BE2C (cell line): Measurements from ENCODE around the gene MLST8.

Experiments used
- DNase-seq: peaks from one replicate; pipeline ENCODE4 v3.0.0-alpha.2; 2020
- H3K27me3 ChIP-seq: fragments of 250-450 bp; sonication (Bioruptor Pico); 2 replicates; pipeline ENCODE4 v1.5.1; 2020; ENCODE audit warnings: mild to moderate bottlenecking
- H3K36me3 ChIP-seq: fragments of 250-450 bp; sonication (Bioruptor Pico); 2 replicates; pipeline ENCODE4 v1.5.1; 2020; ENCODE audit warnings: mild to moderate bottlenecking
- H3K4me1 ChIP-seq: fragments of 250-450 bp; sonication (Bioruptor Pico); 2 replicates; pipeline ENCODE4 v1.5.1; 2020
- H3K4me3 ChIP-seq: 2 replicates; pipeline ENCODE4 v1.5.1; 2011; ENCODE audit warnings: low read depth, low read length
- H3K9me3 ChIP-seq: fragments of 250-450 bp; sonication (Bioruptor Pico); 2 replicates; pipeline ENCODE4 v1.5.1; 2020
- TF ChIP-seq, protein P1 (sequence below): IDR thresholded peaks from 2 replicates; pipeline ENCODE4 v1.5.1; 2012; ENCODE audit warnings: mild to moderate bottlenecking, low read depth, low read length

MLST8 gene

DNA sequence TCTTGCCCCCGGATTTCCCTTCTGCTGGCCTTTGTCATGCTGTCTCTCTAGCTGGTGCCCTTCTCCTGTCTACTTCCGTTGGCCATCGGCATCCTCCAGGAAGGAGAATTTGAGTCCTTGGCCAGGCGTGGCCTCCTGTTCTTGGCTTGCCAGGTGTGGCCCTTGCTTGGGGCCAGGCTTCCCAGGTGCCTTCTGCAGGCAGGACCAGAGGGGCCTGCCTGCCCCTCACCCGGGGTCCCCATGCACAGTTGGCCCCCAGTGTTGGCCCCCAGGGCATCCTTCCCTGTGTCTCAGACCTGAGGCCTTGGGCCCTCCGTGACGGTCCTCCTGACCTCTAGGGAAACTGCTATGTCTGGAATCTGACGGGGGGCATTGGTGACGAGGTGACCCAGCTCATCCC is 2.6 kb downstream of the MLST8 start:
- H3K27me3 ChIP-seq, result no peaks in the 10 kb centered on the region
- no peaks in the 10 kb centered on the region for H3K9me3 ChIP-seq
- peaks cover 20% of the 10 kb centered on the region for H3K4me1 ChIP-seq
- TF ChIP-seq, protein P1, sequence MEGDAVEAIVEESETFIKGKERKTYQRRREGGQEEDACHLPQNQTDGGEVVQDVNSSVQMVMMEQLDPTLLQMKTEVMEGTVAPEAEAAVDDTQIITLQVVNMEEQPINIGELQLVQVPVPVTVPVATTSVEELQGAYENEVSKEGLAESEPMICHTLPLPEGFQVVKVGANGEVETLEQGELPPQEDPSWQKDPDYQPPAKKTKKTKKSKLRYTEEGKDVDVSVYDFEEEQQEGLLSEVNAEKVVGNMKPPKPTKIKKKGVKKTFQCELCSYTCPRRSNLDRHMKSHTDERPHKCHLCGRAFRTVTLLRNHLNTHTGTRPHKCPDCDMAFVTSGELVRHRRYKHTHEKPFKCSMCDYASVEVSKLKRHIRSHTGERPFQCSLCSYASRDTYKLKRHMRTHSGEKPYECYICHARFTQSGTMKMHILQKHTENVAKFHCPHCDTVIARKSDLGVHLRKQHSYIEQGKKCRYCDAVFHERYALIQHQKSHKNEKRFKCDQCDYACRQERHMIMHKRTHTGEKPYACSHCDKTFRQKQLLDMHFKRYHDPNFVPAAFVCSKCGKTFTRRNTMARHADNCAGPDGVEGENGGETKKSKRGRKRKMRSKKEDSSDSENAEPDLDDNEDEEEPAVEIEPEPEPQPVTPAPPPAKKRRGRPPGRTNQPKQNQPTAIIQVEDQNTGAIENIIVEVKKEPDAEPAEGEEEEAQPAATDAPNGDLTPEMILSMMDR, result no peak
- peaks cover 46% of the 10 kb centered on the region for H3K36me3 ChIP-seq
- no peak overlapping the region for H3K4me3 ChIP-seq
- DNase-seq, result no peak

DNA sequence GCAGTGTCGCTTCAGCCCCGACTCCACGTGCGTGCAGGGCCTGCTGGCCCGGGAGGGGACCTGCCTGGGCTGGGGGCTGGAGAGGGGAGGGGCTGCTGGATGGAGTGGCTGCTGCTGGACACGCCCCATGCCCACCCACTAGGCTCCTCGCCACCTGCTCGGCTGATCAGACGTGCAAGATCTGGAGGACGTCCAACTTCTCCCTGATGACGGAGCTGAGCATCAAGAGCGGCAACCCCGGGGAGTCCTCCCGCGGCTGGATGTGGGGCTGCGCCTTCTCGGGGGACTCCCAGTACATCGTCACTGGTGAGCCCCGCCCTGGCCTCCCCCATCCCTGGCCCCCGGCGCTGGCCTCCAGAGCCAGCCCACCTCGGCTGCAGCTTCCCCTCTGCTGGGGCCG is 3.1 kb downstream of the MLST8 start:
- H3K27me3 ChIP-seq, result no peaks in the 10 kb centered on the region
- no peaks in the 10 kb centered on the region for H3K9me3 ChIP-seq
- H3K4me1 ChIP-seq, result peaks cover 21% of the 10 kb centered on the region
- H3K36me3 ChIP-seq, result peaks cover 47% of the 10 kb centered on the region
- TF ChIP-seq, protein P1, result no peak
- H3K4me3 ChIP-seq, result no peak overlapping the region
- DNase-seq, result no peak

DNA sequence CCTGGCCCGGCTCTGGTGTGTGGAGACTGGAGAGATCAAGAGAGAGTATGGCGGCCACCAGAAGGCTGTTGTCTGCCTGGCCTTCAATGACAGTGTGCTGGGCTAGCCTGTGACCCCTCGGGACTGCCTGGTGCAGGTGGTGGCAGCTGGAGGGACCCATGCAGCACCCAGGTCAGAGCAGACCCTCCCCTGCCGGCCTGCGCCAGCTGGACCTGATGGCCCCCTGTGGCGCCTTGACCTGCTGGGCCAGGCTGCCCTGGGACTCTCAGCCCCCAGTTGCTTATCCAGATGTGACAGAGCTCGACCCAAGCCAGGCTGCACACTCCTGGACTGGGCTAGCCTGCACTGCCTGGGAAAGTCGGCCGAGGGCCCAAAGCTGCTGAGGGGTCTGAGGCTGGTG is 3.5 kb downstream of the MLST8 start:
- H3K36me3 ChIP-seq, result peaks cover 47% of the 10 kb centered on the region
- no peaks in the 10 kb centered on the region for H3K9me3 ChIP-seq
- DNase-seq, result no peak
- H3K4me1 ChIP-seq, result peaks cover 21% of the 10 kb centered on the region
- H3K4me3 ChIP-seq, result no peak overlapping the region
- no peaks in the 10 kb centered on the region for H3K27me3 ChIP-seq
- TF ChIP-seq, protein P1, result no peak

DNA sequence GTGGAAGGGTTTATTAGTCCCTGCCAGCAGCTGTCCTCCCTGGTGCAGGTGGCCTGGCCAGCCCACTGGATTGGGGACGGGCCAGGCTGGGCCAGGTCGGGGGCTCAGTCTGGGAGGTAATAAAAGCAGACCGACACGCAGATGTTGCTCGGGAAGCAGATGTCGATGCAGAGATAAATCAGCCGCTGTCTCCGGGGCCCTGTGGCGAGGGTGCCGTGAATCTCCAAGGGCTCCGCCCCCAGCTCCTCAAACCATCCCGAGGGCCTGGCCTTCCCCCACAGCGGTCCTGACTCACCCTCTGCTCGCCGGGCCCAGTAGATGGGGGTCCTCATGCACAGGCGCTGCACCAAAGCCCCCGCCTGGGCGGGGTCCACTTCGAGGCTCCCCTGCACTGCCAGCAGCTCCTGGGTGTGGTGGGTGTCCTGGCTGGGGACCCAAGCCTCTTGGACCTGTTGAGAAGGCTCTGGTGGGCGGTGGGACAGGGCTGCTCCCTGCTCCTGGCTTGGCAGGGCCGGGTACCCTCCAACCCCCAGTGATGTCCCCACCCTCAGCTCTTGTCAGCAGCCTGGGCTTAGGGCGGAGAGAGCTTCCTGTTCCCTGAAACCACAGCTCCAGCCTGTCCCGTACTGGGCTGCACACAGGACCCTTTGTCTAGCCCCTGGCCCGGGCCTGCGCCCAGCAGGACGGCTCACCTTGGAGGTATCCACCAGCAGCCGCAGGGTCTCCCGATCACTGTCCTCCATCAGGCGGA is 4.2 kb downstream of the MLST8 start:
- H3K36me3 ChIP-seq, result peaks cover 47% of the 10 kb centered on the region
- H3K27me3 ChIP-seq, result no peaks in the 10 kb centered on the region
- no peak for DNase-seq
- peaks cover 21% of the 10 kb centered on the region for H3K4me1 ChIP-seq
- no peak overlapping the region for H3K4me3 ChIP-seq
- TF ChIP-seq, protein P1, result no peak
- H3K9me3 ChIP-seq, result no peaks in the 10 kb centered on the region

DNA sequence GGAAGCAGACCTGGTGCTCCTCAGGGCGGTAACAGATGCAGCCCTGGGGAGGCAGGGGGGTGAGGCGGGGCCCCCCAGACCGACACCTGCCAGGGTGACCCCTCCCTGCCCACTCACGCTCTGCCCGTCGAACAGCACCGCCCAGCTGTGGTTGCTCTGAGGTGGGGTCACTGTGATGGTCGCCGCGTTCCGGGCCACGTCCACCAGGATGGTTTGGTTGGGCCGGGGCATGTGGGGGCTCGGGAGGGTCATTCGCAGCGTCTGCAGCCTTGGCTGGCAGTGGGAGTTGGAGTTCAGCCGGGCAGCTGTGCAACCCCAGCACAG is 4.7 kb downstream of the MLST8 start:
- Histone ChIP-seq H3K36me3 (peaks cover 47% of the 10 kb centered on the region), H3K27me3 (no peaks in the 10 kb centered on the region), H3K9me3 (no peaks in the 10 kb centered on the region), H3K4me1 (peaks cover 21% of the 10 kb centered on the region), H3K4me3 (no peak overlapping the region)
- TF ChIP-seq, protein P1, result no peak
- DNase-seq, result no peak
